CD14-positive monocyte (primary cell): ENCODE results near the gene GLP1R. TPM values are rescaled to one million over a fixed set of nuclear protein-coding genes. Genes with fewer than 3 reads are reported as not detected.

ENCODE experiments used
- DNase-seq, 3 donors: peaks; one replicate each; pipeline ENCODE4 v3.0.0-alpha.2; 2011 to 2022
- H2AFZ ChIP-seq: 2 replicates; pipeline ENCODE4 v1.6.0; 2012; ENCODE audit warnings: mild to moderate bottlenecking, low read depth, low read length, inconsistent platforms; ENCODE audit not compliant: insufficient read depth, poor library complexity, severe bottlenecking
- H3K27ac ChIP-seq, 2 donors: 1 replicate in 1 of 2; 2 replicates in 1 of 2; pipeline ENCODE4 v1.5.1; 2012 to 2013; ENCODE audit warnings: low read length in 2 of 2, control low read depth in 1 of 2, inconsistent platforms in 1 of 2, low read depth in 1 of 2, mild to moderate bottlenecking in 1 of 2
- H3K27me3 ChIP-seq, 2 donors: one replicate each; pipeline versions ENCODE4 v1.6.0 to v1.6.1; 2011 to 2013; ENCODE audit warnings: low read length in 2 of 2; ENCODE audit not compliant: control insufficient read depth in 2 of 2, insufficient read depth in 2 of 2
- H3K36me3 ChIP-seq, 2 donors: replicated peaks in 1 of 2; 1 replicate in 1 of 2; 2 replicates in 1 of 2; pipeline versions ENCODE4 v1.5.1 to v1.6.1; 2012 to 2013; ENCODE audit warnings: low read length in 2 of 2, control low read depth in 1 of 2, inconsistent platforms in 1 of 2, mild to moderate bottlenecking in 1 of 2; ENCODE audit not compliant: insufficient read depth in 2 of 2, control insufficient read depth in 1 of 2
- H3K4me1 ChIP-seq, 2 donors: 1 replicate in 1 of 2; 2 replicates in 1 of 2; pipeline versions ENCODE4 v1.5.1 to v1.6.1; 2012 to 2013; ENCODE audit warnings: low read length in 2 of 2, control low read depth in 1 of 2, inconsistent platforms in 1 of 2, mild to moderate bottlenecking in 1 of 2, moderate library complexity in 1 of 2; ENCODE audit not compliant: insufficient read depth in 2 of 2, control insufficient read depth in 1 of 2
- H3K4me2 ChIP-seq: replicated peaks from 2 replicates; pipeline ENCODE3; 2012; ENCODE audit warnings: low read length, moderate library complexity, mild to moderate bottlenecking; ENCODE audit not compliant: poor library complexity, severe bottlenecking; ENCODE audit errors: extremely low read depth
- H3K4me3 ChIP-seq, 3 experiments: fragments of 200-600 bp in 1 of 3; sonication (generic) in 1 of 3; replicated peaks in 1 of 3; 1 replicate in 2 of 3; 2 replicates in 1 of 3; pipeline ENCODE4 v1.5.1; 2011 to 2013; ENCODE audit warnings: low read length in 3 of 3, mild to moderate bottlenecking in 3 of 3, control low read depth in 2 of 3, low read depth in 2 of 3, inconsistent platforms in 1 of 3, moderate library complexity in 1 of 3
- H3K79me2 ChIP-seq: 2 replicates; pipeline ENCODE4 v1.6.0; 2012; ENCODE audit warnings: mild to moderate bottlenecking, control low read depth, inconsistent platforms, low read length, moderate library complexity; ENCODE audit not compliant: insufficient read depth
- H3K9ac ChIP-seq: 2 replicates; pipeline ENCODE4 v1.6.0; 2017; ENCODE audit warnings: low read length, mild to moderate bottlenecking; ENCODE audit not compliant: insufficient read depth, poor library complexity, severe bottlenecking
- H3K9me3 ChIP-seq, 2 donors: replicated peaks in 1 of 2; 1 replicate in 1 of 2; 2 replicates in 1 of 2; pipeline versions ENCODE4 v1.5.1 to v1.6.1; 2012 to 2013; ENCODE audit warnings: low read length in 2 of 2, control low read depth in 1 of 2; ENCODE audit not compliant: control insufficient read depth in 1 of 2, insufficient read depth in 1 of 2
- H4K20me1 ChIP-seq: 2 replicates; pipeline ENCODE4 v1.6.0; 2012; ENCODE audit warnings: mild to moderate bottlenecking, low read length, control low read depth, moderate library complexity; ENCODE audit not compliant: insufficient read depth
- H3K27ac Mint-ChIP-seq, 7 donors: one replicate each; pipeline ENCODE4 v1.8.0; 2020; ENCODE audit warnings: mild to moderate bottlenecking in 7 of 7, mixed read lengths in 7 of 7, moderate library complexity in 6 of 7, inconsistent platforms in 2 of 7
- H3K27me3 Mint-ChIP-seq, 3 donors: one replicate each; pipeline ENCODE4 v1.8.0; 2021 to 2022; ENCODE audit warnings: low read depth in 3 of 3, mild to moderate bottlenecking in 3 of 3, mixed read lengths in 3 of 3, moderate library complexity in 3 of 3, inconsistent platforms in 1 of 3
- H3K36me3 Mint-ChIP-seq, 2 donors: one replicate each; pipeline ENCODE4 v1.8.0; 2020; ENCODE audit warnings: mixed read lengths in 2 of 2, inconsistent platforms in 1 of 2, mild to moderate bottlenecking in 1 of 2
- H3K4me1 Mint-ChIP-seq: one replicate; pipeline ENCODE4 v1.8.0; 2020; ENCODE audit warnings: mild to moderate bottlenecking, mixed read lengths
- H3K4me3 Mint-ChIP-seq, 2 donors: one replicate each; pipeline ENCODE4 v1.8.0; 2020; ENCODE audit warnings: mild to moderate bottlenecking in 2 of 2, mixed read lengths in 2 of 2, moderate library complexity in 1 of 2
- H3K9me3 Mint-ChIP-seq, 7 donors: one replicate each; pipeline ENCODE4 v1.8.0; 2020 to 2022; ENCODE audit warnings: mixed read lengths in 7 of 7, mild to moderate bottlenecking in 6 of 7, moderate library complexity in 6 of 7, inconsistent platforms in 2 of 7
- CTCF ChIP-seq: fragments of 200-600 bp; IDR thresholded peaks from one replicate; pipeline ENCODE4 v1.8.0; 2022; ENCODE audit warnings: antibody characterized with exemption, mild to moderate bottlenecking
- WGBS: methylation state at CpG from one replicate; pipeline ENCODE4 v1.1.5; 2013; ENCODE audit warnings: missing lambda C conversion rate; ENCODE audit not compliant: insufficient coverage; 5-methylcytosine and 5-hydroxymethylcytosine counted together
- intact Hi-C, 2 donors: fragments of 100-400 bp; cut with micrococcal nuclease; formaldehyde crosslinking; loops; one replicate each; pipeline versions ENCODE4 v1.15.0 to v1.15.1; 2023
- polyA plus RNA-seq, 3 donors: library from polyadenylated mRNA; depleted of rRNA in 1 of 3; unstranded in 2 of 3; stranded (reverse) in 1 of 3; fragments of 300-500 nt in 2 of 3; fragments of >200 nt in 1 of 3; fragmentation: Illumina TruSeq in 2 of 3; gene quantifications; 1 replicate in 2 of 3; 2 replicates in 1 of 3; pipeline ENCODE4 v1.2.3, GENCODE V29; 2012 to 2021

GLP1R gene
- polyA plus RNA-seq, 3 donors = not detected

- no peak overlapping the region for H3K9ac ChIP-seq
- H3K27ac Mint-ChIP-seq = no peak overlapping the region
- no peaks in the 10 kb centered on the region for H3K4me1 Mint-ChIP-seq
- no peaks in the 10 kb centered on the region for H3K36me3 Mint-ChIP-seq
- TF ChIP-seq CTCF = no peak
- no peak for DNase-seq
- H2AFZ ChIP-seq = no peak overlapping the region
- H4K20me1 ChIP-seq = no peaks in the 10 kb centered on the region
- no peaks in the 10 kb centered on the region for H3K79me2 ChIP-seq
- H3K4me1 ChIP-seq = no peaks in the 10 kb centered on the region
- H3K9me3 Mint-ChIP-seq = peaks cover 0 to 2% (median 0%) of the 10 kb centered on the region in 7 donors
- H3K27ac ChIP-seq = no peak overlapping the region
- H3K27me3 ChIP-seq = no peaks in the 10 kb centered on the region
- 61% methylated on average over 4 of the region's 9 CpGs for WGBS
- H3K27me3 Mint-ChIP-seq = peaks cover 0 to 10% (median 9%) of the 10 kb centered on the region in 3 donors
- no peaks in the 10 kb centered on the region for H3K9me3 ChIP-seq
- H3K36me3 ChIP-seq = no peaks in the 10 kb centered on the region
- intact Hi-C loops = no loop called here
- no peak overlapping the region for H3K4me3 ChIP-seq
- H3K4me2 ChIP-seq = no peak overlapping the region
- H3K4me3 Mint-ChIP-seq = peak overlapping the region in 1 of 2 donors; percentile 40
These were observed 28.3 kb downstream of the GLP1R start for GRCh38 chr6:39076623-39077535.

GRCh38 chr6:39077882-39078594, 29.5 kb downstream of the GLP1R start:
- H3K27me3 ChIP-seq = no peaks in the 10 kb centered on the region
- WGBS = 98% methylated on average over 8 of the region's 11 CpGs
- peaks cover 0 to 2% (median 0%) of the 10 kb centered on the region in 7 donors for H3K9me3 Mint-ChIP-seq

More at GRCh38 chr6:39077882-39078594, 29.5 kb downstream of the GLP1R start:
- DNase-seq = no peak
- no peaks in the 10 kb centered on the region for H3K36me3 Mint-ChIP-seq
- Histone ChIP-seq H2AFZ (no peak overlapping the region), H3K36me3 (no peaks in the 10 kb centered on the region), H3K9me3 (no peaks in the 10 kb centered on the region), H3K4me1 (no peaks in the 10 kb centered on the region), H3K9ac (no peak overlapping the region), H3K4me2 (no peak overlapping the region), H3K79me2 (no peaks in the 10 kb centered on the region), H4K20me1 (no peaks in the 10 kb centered on the region), H3K27ac (no peak overlapping the region), H3K4me3 (no peak overlapping the region)
- H3K4me1 Mint-ChIP-seq = no peaks in the 10 kb centered on the region
- intact Hi-C loops = no loop called here
- no peak for TF ChIP-seq CTCF
- H3K27me3 Mint-ChIP-seq = peaks cover 2 to 10% (median 9%) of the 10 kb centered on the region in 3 donors
- H3K4me3 Mint-ChIP-seq = no peak overlapping the region
- H3K27ac Mint-ChIP-seq = peak overlapping the region in 1 of 7 donors; percentile 75
